GM23248 (cell line): Measurements from ENCODE around the gene MTREX.

Experiments used
- EZH2 ChIP-seq: fragments of 200-600 bp; sonication (generic); IDR thresholded peaks from 2 replicates; pipeline ENCODE4 v1.6.1; 2018; ENCODE audit warnings: antibody characterized with exemption, mild to moderate bottlenecking; ENCODE audit not compliant: insufficient read depth, poor library complexity, severe bottlenecking
- EZH2phosphoT487 ChIP-seq: fragments of 200-600 bp; sonication (generic); IDR thresholded peaks from 2 replicates; pipeline ENCODE4 v1.6.1; 2018; ENCODE audit warnings: antibody characterized with exemption, moderate library complexity, mild to moderate bottlenecking, low read depth; ENCODE audit not compliant: insufficient read depth

- TF ChIP-seq EZH2 = no peak
- no peak for TF ChIP-seq EZH2phosphoT487
Observed at GRCh38 chr5:55338810-55339243, 31.0 kb downstream of the MTREX start.
